ENCODE data around the gene GRIK1. TPM values are rescaled to one million over a fixed set of nuclear protein-coding genes. Genes with fewer than 3 reads are reported as not detected.

GRIK1 gene
- polyA plus RNA-seq, 1 donor (not counting 4 experiments of a cell fraction or from before 2014, with no cell fraction given) = not detected

DNA sequence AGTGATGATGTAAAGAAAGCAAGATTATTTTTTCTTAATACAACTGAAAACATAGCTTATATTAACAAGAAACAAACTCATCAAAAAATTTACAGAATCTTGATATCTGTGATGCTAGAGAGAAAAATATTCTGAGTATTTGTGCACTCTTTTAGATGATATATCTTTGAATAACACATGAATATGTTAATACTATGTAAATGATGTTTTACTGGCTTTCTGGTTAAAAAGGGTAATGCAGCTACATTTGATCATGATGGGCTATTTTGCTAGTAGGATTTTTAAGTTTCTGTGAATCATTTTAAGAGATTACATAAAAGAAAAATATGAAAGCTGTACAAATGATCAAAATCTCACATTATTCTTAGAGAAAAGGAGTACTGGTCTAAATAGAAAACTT lies 114.5 kb downstream of the GRIK1 start:
- no peaks in the 10 kb centered on the region for H3K9me3 ChIP-seq (ENCODE audit: control insufficient read depth, low read depth, low read length)
- no peaks in the 10 kb centered on the region for H3K79me2 ChIP-seq (ENCODE audit: control insufficient read depth, insufficient read depth, low read length)
- H3K27ac ChIP-seq (ENCODE audit: control insufficient read depth, insufficient read depth, low read length) = no peak overlapping the region
- FAIRE-seq (no peak), DNase-seq (ENCODE audit: low read depth, low spot score) (no peak)
- dilution Hi-C loops (cut with MboI; ENCODE audit: extremely low pct_ligation_motif_present, low sequenced_read_pairs) = no loop called here
- H3K4me1 ChIP-seq (ENCODE audit: control insufficient read depth, extremely low read depth, insufficient read depth, low read length) = peaks cover 8% of the 10 kb centered on the region
- H4K20me1 ChIP-seq (ENCODE audit: control insufficient read depth, extremely low read depth, insufficient read depth, low read length) = no peaks in the 10 kb centered on the region
- no peak overlapping the region for H3K4me3 ChIP-seq (ENCODE audit: control insufficient read depth in 2 of 3, extremely low read depth in 1 of 3, insufficient read depth in 2 of 3, low read depth in 1 of 3, low read length in 3 of 3)
- no peak overlapping the region for H3K9ac ChIP-seq (ENCODE audit: control insufficient read depth, extremely low read depth, insufficient read depth, low read length)
- no peaks in the 10 kb centered on the region for H3K27me3 ChIP-seq (ENCODE audit: control insufficient read depth, extremely low read depth, insufficient read depth, low read length)
- H3K9me1 ChIP-seq (ENCODE audit: control insufficient read depth, extremely low read depth, insufficient read depth, low read length) = no peaks in the 10 kb centered on the region
- H3K36me3 ChIP-seq (ENCODE audit: control insufficient read depth in 2 of 2, extremely low read depth in 1 of 2, insufficient read depth in 2 of 2, low read length in 2 of 2) = no peaks in the 10 kb centered on the region
- no peak overlapping the region for H2AFZ ChIP-seq (ENCODE audit: control insufficient read depth, low read length)
- TF ChIP-seq EZH2 (IDR thresholded peaks at IDR 0.05; ENCODE audit: low read length) = no peak
- no peak for TF ChIP-seq CTCF (optimal IDR thresholded peaks at IDR 0.05 in 1 of 3, IDR thresholded peaks at IDR 0.05 in 1 of 3, conservative IDR thresholded peaks at IDR 0.05 in 1 of 3; ENCODE audit: extremely low read depth in 1 of 3, insufficient read depth in 2 of 3, low read length in 3 of 3)
- no peak overlapping the region for H3K4me2 ChIP-seq (ENCODE audit: control insufficient read depth, extremely low read depth, insufficient read depth, low read depth, low read length)

- no peaks in the 10 kb centered on the region for H4K20me1 ChIP-seq (ENCODE audit: control insufficient read depth, extremely low read depth, insufficient read depth, low read length)
- no peak for TF ChIP-seq EZH2 (IDR thresholded peaks at IDR 0.05; ENCODE audit: low read length)
- TF ChIP-seq CTCF (optimal IDR thresholded peaks at IDR 0.05 in 1 of 3, IDR thresholded peaks at IDR 0.05 in 1 of 3, conservative IDR thresholded peaks at IDR 0.05 in 1 of 3; ENCODE audit: extremely low read depth in 1 of 3, insufficient read depth in 2 of 3, low read length in 3 of 3) = no peak
- no peak for DNase-seq (ENCODE audit: low read depth, low spot score)
- H3K79me2 ChIP-seq (ENCODE audit: control insufficient read depth, insufficient read depth, low read length) = no peaks in the 10 kb centered on the region
- no peaks in the 10 kb centered on the region for H3K36me3 ChIP-seq (ENCODE audit: control insufficient read depth in 2 of 2, extremely low read depth in 1 of 2, insufficient read depth in 2 of 2, low read length in 2 of 2)
- dilution Hi-C loops (cut with MboI; ENCODE audit: extremely low pct_ligation_motif_present, low sequenced_read_pairs) = no loop called here
- no peak for FAIRE-seq
- no peak overlapping the region for H3K4me3 ChIP-seq (ENCODE audit: control insufficient read depth in 2 of 3, extremely low read depth in 1 of 3, insufficient read depth in 2 of 3, low read depth in 1 of 3, low read length in 3 of 3)
- H3K9me3 ChIP-seq (ENCODE audit: control insufficient read depth, low read depth, low read length) = no peaks in the 10 kb centered on the region
- H2AFZ ChIP-seq (ENCODE audit: control insufficient read depth, low read length) = no peak overlapping the region
- no peaks in the 10 kb centered on the region for H3K9me1 ChIP-seq (ENCODE audit: control insufficient read depth, extremely low read depth, insufficient read depth, low read length)
- no peak overlapping the region for H3K27ac ChIP-seq (ENCODE audit: control insufficient read depth, insufficient read depth, low read length)
- H3K27me3 ChIP-seq (ENCODE audit: control insufficient read depth, extremely low read depth, insufficient read depth, low read length) = no peaks in the 10 kb centered on the region
- H3K4me1 ChIP-seq (ENCODE audit: control insufficient read depth, extremely low read depth, insufficient read depth, low read length) = peaks cover 8% of the 10 kb centered on the region
- no peak overlapping the region for H3K4me2 ChIP-seq (ENCODE audit: control insufficient read depth, extremely low read depth, insufficient read depth, low read depth, low read length)
- H3K9ac ChIP-seq (ENCODE audit: control insufficient read depth, extremely low read depth, insufficient read depth, low read length) = no peak overlapping the region
These were observed 117.7 kb downstream of the GRIK1 start for GRCh38 chr21:29822064-29822463.

All from keratinocyte (primary cell).